ELF-1 (cell line): ENCODE data around the gene MYF5.
A peak's percentile ranks its signal among the peaks of the same experiment; 100 is the strongest.
"Not testable (repeated sequence)": the region's sequence is repeated elsewhere in the genome, so short reads cannot be mapped to it uniquely, and the experiment has no call there.

Source experiments
- DNase-seq: peaks from one replicate; pipeline ENCODE4 v3.0.0-alpha.2; 2016; ENCODE audit warnings: low read depth, low spot score

The MYF5 gene

DNA sequence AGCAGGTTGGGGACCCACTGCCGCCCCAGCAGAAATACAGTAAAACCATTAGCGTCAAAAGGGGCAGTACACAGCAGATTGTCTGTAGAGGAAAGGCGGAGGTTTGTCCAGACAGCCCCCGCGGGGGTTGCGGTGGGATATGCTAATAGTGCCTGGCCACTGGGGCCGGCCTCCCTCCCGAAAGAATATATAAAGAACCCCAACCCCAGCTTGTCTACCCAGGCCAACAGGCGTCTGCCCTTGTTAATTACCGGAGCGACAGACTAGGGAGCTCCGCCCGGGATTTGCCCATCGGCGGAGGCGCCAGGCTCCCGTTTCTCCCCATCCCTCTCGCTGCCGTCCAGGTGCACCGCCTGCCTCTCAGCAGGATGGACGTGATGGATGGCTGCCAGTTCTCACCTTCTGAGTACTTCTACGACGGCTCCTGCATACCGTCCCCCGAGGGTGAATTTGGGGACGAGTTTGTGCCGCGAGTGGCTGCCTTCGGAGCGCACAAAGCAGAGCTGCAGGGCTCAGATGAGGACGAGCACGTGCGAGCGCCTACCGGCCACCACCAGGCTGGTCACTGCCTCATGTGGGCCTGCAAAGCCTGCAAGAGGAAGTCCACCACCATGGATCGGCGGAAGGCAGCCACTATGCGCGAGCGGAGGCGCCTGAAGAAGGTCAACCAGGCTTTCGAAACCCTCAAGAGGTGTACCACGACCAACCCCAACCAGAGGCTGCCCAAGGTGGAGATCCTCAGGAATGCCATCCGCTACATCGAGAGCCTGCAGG is at the start of gene MYF5:
Gene MYF5 (plus strand): TSS at position 217 of the 774 bp plus-strand sequence. CDS start 152 bp downstream, at position 369.
- peak; percentile 37 for DNase-seq

DNA sequence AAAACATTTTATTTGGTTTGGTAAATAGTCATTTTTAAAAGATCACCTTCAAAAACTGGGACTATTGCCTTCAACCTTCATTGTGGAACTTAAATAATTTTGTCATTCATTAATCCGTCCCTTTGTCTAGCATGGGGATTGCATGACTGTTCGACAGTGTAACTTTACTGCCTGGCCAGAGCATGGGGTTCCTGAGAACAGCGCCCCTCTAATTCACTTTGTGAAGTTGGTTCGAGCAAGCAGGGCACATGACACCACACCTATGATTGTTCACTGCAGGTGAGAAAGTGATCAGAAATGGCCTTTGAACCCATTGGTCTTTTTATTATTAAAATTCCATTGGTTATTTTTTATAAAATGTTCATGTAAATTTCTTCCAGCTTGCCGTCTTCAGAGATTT is 46.5 kb upstream of the MYF5 start:
- DNase-seq, result no peak

DNA sequence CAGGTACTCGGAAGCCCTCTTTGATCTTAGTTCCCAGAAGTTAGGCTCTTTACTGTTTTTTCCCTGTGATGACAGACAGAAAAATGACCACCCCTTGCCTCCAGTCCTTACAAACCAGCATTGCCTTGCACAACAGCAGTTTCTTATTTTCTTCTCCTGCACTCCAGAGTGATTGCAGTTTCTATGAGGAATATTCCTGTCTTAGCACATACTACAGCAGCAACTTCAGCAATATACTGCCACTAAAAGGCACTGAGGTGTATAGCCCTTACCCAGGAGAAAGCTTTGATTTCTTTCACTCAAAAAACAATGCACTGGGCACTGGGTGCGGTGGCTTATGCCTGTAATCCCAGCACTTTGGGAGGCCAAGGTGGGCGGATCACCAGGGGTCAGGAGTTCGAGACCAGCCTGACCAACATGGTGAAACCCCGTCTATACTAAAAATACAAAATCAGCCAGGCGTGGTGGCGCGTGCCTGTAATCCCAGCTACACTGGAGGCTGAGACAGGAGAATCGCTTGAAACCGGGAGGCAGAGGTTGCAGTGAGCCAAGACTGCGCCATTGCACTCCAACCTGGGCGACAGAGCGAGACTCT is 40.6 kb upstream of the MYF5 start:
- not testable (repeated sequence) for DNase-seq

DNA sequence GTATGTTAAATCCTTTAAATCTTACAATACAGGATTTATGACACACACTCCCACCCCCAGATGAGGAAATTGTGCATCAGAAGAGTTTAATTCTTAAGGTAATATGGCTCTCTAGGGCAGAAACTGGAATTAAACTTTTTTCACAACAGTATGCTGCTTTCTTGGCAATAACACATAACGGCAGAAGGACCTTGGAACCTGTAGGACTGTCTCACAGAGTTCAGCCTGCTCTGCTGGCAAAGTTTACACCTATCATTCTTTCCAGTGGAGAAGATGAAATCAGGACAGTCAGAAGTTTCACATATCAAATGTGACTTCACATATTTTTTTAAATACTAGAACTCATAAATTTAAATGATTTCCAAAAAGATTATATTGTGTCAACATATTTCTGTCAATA is 39.9 kb upstream of the MYF5 start:
- no peak for DNase-seq

DNA sequence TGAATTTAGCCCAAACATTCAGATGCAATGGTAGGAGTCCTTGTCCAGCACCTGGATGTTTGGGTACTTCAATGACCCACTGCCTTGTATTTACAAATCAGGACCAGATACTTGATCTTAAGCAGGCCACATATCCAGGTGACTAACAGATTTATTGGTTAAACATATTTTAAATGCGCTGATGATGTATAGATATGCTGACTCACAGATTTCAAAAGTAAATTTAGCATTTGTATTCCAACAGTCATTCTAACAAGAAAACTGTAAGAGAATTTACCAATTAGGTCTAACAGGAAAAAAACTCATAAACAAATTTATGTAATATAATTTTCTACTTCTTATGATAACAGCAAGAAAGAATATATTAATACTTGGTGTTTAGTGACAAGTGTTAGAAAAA is 38.7 kb upstream of the MYF5 start:
- no peak for DNase-seq

DNA sequence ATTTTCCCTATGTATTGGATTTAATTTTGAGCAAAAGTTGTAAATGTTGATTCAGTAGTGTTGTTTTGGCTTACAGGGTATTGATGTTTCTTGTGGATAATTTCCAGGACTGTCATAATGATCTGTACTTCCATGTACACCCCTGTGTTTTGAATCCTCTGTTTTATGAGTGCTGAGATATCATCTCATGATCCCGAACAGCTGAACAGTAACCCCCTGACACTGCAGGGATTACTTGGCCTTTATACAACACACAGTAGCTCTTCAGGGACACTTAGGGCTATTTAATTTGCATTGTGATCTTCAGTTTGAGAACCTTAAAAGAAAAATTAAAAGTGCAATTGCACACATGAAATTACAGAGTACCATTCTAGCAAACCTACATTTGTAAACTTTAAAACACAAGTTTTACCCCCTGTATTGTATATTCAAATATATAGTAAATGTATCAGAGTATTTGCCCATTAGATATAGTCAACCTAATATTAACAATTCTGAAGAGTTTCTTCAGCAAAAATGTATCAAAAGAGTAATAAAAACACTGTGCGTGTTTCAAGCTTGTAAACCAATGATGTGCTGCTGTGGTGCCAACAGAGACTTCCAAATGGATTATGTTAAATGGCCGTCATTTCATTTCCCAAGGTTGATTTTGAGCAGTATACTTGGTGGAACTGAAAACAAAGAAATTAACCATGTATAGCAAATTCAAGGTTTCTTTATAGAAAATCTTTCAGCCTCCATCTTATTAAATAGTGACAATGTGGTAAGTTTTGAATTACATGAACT is 37.2 kb upstream of the MYF5 start:
- DNase-seq, result no peak

DNA sequence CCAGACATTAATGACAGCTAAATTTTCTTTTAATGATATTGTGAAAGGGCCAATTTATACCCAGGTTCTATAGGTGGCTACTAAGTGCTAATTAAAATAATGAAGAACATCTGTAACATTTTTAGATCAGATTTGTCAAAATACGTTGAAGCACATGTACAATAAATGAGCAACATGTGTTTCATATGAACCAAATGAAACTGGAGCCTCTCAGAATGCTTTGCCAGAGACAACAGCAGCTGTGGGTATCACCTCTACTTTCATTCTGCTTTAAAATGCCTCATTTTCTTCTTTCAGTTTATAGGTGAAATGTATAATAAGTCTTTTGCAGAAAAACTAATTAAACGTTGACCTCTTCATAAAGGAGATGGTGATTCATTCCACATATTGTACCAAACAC is 35.4 kb upstream of the MYF5 start:
- DNase-seq, result no peak

DNA sequence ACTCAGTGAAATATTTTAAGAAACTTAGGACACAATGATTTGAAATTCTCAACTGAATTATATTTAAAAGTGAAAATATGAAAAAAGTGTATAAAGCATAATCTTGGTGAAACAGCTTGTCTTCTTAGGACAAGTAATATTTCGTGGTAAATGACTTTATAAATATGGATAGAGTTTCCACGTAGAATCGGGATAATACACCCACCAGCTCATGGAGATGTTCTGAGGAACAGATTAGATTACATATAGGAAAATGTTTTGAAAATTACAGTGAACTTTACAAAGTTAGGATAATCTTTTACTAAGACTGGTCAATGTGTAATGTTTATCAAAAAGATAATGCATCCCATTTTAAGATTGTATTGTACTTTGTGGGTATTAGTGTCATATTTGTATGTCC is 34.9 kb upstream of the MYF5 start:
- no peak for DNase-seq

DNA sequence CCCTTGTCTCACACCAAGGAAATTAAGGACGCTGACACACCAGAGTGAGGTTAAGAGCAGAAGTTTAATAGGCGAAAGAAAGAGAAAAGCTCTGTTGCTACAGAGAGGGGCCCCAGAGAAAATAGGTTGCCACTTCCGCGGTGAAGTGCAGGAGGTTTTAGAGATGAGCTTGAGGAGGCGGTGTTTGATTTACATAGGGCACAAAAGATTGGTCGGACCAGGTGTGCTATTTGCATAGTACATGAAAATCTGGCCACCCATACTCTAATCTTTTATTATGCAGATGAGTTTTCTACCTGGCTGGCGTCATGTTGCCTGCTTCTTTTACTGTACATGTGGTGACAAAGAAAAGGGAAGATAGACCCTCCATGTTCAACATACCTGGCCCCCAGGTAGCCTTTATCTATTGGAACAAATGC is 32.6 kb upstream of the MYF5 start:
- DNase-seq, result peak; percentile 42

DNA sequence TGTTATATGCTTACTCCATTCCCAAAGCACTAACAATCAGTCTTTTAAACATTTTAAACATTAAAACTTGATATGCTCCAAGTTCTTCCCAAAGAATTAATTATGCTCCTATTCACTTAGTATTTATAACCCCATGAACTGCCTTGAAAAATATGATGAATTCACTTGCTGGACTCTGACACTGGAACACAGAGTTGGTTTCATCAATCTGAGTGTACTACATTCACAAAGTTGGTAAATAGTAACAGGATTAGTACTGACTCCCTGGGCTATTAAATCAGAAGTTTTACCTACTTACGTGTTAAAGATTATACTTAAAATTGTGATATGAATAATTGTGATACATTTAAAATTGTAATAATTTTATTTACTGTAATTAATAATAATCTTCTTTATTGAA is 26.6 kb upstream of the MYF5 start:
- DNase-seq, result no peak

DNA sequence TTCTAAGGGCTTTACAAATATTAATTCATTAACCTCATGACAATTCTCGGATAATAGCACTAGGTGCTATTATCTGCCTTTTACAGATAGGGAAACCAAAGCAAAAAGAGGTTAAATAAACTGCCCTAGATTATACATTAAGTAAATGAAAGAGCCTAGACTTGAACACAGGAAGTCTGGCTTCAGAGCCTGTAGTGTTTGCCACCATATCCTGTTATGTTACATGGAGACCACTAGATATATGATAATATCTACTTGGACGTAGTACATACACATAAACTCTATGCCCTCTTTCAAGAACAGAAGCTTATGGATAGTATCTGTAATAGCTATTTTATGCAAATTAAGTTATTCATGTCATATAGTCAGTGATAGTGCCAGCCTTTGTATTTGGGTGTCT is 26.2 kb upstream of the MYF5 start:
- no peak for DNase-seq

DNA sequence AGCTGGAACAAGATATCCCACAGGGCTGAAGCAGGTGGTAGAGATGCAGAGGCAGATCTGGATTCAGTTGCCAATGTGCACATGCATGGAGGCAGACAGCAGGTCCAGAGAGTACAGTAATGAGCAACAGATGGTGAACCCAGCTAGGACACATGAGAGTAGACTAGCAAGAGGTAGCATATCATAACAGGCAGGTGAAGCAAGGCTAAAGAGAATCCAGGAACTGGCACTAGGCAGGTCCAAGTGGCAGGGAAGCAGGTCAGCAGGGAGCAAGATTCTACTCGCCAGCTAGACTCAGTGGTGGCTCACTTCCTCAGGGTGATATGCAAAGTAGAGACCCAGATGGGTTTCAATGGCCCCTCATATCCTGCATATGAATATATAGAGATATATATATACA is 24.6 kb upstream of the MYF5 start:
- DNase-seq, result no peak

DNA sequence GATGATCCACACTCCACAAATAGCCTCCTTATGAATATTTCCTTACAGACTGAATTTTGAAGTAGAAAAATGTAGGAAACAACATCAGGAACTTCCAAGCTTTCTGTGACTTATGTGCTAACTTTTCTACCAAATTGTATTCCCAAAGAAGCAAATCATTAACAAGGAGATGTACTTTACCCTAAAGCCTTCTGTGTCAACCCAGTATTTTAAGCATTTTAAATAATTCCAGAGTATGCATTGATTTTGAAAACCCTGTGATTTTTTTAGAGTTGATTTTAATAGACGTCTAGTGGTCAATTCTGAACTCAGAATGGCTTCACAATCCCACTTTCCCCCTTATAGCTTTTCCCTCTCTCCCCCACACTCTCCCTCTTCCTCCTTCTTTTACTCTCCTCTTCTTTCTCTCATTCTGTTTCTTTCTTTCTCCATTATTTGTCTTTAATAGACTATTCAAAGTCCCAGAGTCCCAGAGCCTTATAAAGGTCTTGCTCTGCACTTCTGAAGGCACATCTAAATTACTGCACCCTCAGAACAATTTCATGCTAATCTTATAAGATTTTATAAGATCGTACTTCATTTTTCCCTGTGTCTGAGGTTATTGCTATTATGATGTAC is 19.3 kb upstream of the MYF5 start:
- no peak for DNase-seq

DNA sequence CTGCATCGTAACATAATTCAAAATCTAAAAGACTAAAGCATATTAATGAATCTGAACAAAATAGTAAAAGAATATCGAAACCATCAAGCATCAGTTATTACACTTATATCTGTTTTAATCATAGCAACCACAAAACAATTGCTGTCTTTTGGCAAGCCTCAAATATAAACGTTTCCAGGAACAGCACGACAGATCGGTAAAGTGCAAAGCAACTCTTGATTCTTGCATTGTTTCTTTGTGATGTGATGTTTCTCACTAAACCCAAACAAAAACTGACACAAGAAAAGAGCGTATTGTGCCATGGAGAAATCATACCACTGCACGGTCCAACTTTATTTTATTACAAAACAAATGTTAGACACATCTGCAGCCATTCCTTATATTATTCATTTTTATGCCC is 18.5 kb upstream of the MYF5 start:
- DNase-seq, result no peak

DNA sequence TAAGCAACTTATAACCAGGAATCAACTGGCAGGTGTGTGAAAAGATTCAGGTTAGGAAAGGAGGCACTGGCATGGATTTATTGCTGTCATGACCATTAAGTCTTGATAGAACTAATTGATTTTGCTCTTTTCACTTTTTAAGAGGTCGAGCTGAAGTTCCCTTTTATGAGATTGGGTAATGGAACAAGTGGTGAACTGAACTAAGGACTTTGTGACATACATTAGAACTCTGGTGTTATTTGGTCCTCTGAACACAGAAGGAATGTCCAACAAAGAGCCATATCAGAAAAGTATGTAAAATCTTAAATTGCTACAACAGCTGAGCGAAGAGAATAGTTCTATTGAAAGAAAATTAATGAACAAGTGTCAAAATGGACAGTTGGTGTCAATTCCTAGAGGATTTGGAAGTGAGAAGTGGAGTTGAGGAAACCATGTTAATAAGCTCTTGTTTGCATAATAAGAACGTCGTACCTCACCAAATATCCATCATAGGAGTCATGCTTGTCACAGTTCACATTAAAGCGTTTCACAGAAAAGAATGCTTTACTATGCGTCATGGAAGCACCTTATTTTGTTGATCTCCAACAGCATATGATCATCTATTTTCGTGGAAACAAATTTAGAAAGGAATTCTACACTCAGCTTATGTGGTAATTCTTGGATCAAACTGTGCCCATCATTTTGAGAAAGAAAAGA is 17.7 kb upstream of the MYF5 start:
- no peak for DNase-seq

DNA sequence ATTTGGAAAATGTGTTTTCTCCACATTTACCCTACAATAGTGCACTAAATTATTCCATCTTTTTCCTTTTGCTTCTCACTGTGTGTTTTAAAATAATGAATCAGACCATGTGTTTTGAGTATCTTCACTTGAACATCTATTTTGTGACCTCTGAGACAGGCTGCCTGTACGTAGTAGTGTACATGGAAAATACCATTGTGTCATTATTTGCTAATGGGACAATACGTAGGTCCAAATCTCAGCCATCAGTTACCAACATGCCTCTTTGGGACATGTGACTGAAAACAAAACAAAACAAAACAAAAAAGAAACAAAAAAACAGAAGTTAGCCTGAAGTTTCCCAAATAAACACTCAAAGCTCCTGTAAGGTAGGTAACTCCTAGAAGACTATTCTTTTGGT is 16.4 kb upstream of the MYF5 start:
- DNase-seq, result no peak

DNA sequence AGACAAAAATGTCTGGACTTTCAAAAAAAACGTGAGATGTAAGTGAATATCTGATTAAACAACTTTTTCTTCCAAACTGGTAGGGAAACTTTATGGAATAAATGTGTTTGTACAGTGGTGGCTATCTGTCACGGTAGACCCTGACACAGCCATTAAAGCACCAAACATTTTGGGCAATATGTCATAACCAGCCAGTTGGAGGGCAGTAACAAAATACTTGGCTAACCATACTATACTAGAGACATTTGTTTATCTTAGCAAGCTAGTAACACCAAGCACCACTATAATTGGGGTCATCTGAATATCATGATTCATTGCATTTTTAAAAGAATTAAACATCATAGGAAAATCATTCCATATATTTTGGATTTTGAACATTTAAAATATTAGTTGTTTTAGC is 15.3 kb upstream of the MYF5 start:
- DNase-seq, result no peak

DNA sequence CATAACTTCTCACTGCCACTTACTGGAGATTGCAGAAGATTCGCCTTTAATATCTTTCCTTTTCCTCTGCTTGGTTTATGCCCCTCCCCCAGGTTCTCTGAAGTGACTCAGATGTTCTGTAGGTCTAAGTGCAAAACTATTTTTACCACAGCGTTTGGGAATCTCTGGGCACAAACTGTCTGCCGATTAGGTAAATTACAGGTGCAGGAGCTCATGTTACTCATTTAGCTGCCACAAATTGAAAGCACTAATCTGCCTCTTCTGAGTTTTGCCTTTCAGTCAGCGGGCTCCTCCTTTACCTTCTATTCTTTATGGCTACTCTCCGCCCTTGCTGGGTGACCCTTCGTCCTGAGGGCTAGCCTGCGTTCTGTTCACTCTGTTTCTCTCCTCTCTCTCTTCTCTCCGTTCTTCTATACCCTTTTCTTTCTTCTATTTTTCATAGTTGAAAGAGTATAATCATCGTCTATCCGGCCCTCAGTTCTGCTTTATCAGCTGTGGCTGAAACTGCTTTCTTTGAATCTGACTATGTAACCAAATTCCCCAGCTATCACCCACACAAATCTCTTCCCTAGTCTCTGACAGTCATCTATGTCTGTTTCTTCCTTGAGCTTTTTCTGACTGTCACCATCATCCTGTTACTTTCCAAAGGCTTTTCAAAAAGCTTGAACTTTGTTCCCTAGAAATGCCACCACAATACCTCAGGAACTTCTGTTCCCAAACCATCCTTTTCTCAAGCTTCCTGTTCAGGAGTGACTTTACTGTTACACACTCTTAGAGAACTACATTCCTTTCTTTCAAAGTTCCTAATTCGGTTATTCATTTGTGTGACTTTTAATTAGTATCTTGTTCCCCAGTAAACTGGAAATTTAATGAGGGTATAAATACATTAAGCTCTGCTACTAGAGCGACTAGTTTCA is 13.6 kb upstream of the MYF5 start:
- no peak for DNase-seq

DNA sequence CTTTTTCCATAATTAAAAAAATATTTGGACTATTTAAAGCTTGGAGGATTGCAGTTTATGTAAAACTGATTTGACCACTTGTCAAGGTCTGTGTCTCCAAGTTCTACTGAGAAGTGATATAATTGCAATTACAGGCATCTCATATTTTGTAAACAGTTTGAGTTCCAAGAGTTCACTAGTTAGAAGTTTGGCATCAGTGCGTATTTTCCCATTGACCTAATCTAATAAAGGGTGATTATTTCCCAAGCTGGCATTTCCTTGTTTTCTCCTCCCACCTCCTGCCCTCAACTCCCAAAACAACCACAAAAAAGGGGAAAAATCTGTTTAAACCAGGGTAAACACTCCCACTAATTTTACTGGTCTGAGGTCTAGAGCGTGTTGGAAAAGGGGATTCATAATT is 12.3 kb upstream of the MYF5 start:
- no peak for DNase-seq

DNA sequence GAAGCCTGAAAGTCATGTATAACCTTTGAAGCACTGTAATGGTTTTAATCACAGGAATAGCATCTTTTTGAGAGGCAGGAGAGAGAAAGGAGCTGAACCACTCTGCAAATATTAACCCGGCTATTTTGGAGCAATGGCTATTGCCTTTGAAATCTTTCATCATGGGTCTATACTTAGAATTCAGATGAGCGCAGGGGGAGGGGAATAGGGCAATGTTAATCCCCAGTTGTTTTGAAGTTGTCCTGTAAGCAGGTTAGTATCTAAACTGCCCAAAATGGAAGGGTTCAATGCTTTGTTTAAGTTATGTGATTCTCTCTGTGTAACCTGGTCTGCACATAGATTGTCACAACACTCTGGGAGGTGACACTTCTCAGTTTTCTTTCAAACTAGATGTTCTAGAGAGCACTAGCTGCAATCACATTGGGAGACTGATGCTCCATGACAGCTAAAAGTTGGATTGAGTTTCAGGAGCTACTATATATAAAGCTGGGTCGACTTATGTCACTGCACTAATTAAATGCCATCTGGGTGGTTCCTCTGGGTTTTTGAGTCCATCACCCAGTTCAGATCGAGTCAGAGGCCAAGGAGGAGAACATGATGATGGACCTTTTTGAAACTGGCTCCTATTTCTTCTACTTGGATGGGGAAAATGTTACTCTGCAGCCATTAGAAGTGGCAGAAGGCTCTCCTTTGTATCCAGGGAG is 9.4 kb upstream of the MYF5 start, which contains the start of gene MYF6:
Gene MYF6 (plus strand): TSS at position 509 of the 704 bp plus-strand sequence. CDS start 86 bp downstream, at position 595.
- no peak for DNase-seq
